Gastrocnemius medialis (tissue), 4 donors: ENCODE measurements around the gene NXNL1.

ENCODE experiments used
- POLR2A ChIP-seq, 2 donors: fragments of 450-650 bp; IDR thresholded peaks; one replicate each; pipeline ENCODE4 v1.6.1; 2017; ENCODE audit warnings: antibody characterized with exemption in 2 of 2, mild to moderate bottlenecking in 2 of 2, moderate library complexity in 2 of 2
- TF ChIP-seq, protein P1 (sequence below), 5 experiments: fragments of 450-650 bp in 3 of 5; fragments of 200-600 bp in 2 of 5; sonication (generic) in 2 of 5; IDR thresholded peaks in 4 of 5; conservative IDR thresholded peaks in 1 of 5; 1 replicate in 4 of 5; 2 replicates in 1 of 5; pipeline ENCODE4 v1.5.1; 2016 to 2019; ENCODE audit warnings: antibody characterized with exemption in 5 of 5, mild to moderate bottlenecking in 3 of 5, moderate library complexity in 3 of 5

DNA sequence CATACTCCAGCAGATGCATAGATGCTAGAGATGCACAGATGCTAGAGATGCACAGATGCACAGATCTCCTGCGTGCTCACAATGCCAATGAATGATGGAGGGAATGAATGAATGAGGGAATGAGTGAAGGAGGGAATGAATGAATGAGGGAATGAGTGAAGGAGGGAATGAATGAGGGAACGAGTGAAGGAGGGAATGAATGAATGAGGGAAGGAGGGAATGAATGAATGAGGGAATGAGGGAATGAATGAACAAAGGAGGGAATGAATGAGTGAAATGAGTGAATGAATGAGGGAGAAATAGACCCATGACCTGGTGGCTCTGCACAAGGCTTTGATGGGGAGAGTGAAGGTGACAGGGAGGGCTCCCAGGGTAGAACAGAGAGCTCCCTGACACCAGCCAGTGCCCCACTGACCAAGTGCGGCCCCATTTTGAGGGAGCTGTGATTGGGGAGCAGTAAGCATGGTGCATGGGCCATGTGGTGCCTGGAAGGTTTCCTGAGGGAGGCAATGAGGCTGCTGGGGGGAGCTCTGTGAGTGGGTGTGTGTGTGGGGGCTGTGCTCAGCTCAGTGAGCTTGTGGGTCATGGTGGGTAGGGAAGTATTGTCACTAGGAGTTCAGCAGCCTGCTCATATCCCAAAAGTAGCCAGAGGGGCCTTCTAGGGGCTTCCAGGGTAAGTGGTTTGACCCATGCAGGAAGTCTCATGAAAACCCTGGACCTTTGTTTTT is 22.3 kb upstream of the NXNL1 start:
- TF ChIP-seq, protein P1, sequence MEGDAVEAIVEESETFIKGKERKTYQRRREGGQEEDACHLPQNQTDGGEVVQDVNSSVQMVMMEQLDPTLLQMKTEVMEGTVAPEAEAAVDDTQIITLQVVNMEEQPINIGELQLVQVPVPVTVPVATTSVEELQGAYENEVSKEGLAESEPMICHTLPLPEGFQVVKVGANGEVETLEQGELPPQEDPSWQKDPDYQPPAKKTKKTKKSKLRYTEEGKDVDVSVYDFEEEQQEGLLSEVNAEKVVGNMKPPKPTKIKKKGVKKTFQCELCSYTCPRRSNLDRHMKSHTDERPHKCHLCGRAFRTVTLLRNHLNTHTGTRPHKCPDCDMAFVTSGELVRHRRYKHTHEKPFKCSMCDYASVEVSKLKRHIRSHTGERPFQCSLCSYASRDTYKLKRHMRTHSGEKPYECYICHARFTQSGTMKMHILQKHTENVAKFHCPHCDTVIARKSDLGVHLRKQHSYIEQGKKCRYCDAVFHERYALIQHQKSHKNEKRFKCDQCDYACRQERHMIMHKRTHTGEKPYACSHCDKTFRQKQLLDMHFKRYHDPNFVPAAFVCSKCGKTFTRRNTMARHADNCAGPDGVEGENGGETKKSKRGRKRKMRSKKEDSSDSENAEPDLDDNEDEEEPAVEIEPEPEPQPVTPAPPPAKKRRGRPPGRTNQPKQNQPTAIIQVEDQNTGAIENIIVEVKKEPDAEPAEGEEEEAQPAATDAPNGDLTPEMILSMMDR (IDR thresholded peaks at IDR 0.05 in 4 of 5, conservative IDR thresholded peaks at IDR 0.05 in 1 of 5) = no peak
- TF ChIP-seq POLR2A (IDR thresholded peaks at IDR 0.05) = no peak
